Effector memory CD4-positive, alpha-beta T cell (primary cell): ENCODE measurements around the gene PEX16.
A peak's percentile ranks its signal among the peaks of the same experiment; 100 is the strongest.

Experiments used
- DNase-seq, 3 donors: peaks; one replicate each; pipeline ENCODE4 v3.0.0-alpha.2; 2020
- H3K27ac ChIP-seq: 2 replicates; pipeline ENCODE4 v1.7.0; 2013; ENCODE audit warnings: mild to moderate bottlenecking, low read length, moderate library complexity; ENCODE audit not compliant: insufficient read depth, poor library complexity, severe bottlenecking
- H3K27me3 ChIP-seq: replicated peaks from 2 replicates; pipeline ENCODE4 v1.7.0; 2013; ENCODE audit warnings: mild to moderate bottlenecking, low read length; ENCODE audit not compliant: insufficient read depth, control insufficient read depth, poor library complexity, severe bottlenecking
- H3K36me3 ChIP-seq: 2 replicates; pipeline ENCODE4 v1.7.0; 2013; ENCODE audit warnings: mild to moderate bottlenecking, low read length, moderate library complexity; ENCODE audit not compliant: control insufficient read depth, insufficient read depth
- H3K4me1 ChIP-seq: 2 replicates; pipeline ENCODE4 v1.7.0; 2013; ENCODE audit warnings: low read length, mild to moderate bottlenecking; ENCODE audit not compliant: control insufficient read depth, insufficient read depth, poor library complexity, severe bottlenecking
- H3K4me3 ChIP-seq: 2 replicates; pipeline ENCODE4 v1.7.0; 2013; ENCODE audit warnings: low read length, low read depth, mild to moderate bottlenecking; ENCODE audit not compliant: insufficient read depth, poor library complexity, severe bottlenecking
- H3K9me3 ChIP-seq: 2 replicates; pipeline ENCODE4 v1.7.0; 2013; ENCODE audit warnings: mild to moderate bottlenecking, low read length, moderate library complexity; ENCODE audit not compliant: control insufficient read depth

Gene PEX16

DNA sequence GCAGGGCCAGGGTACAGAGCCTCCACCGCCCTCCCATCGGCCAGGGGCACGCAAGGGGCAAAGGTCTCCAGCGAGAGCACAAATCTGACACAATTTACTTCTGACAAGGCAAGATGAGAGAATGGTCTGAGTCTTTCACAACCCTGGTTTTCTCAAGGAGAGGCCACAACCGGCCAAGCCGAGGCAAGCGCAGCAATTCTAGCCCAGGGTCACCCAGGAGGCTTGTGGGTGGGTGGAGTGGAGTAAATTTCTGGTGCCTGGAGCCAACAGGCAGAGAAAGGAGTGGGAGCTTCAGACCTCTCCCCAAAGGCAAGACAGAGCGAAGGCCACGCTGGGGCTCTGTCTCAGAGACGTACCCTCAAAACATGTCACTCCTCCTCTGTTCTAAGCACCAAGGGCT is 14.1 kb upstream of the PEX16 start:
- peaks cover 27% of the 10 kb centered on the region for H3K4me1 ChIP-seq
- peak overlapping the region; percentile 35 for H3K27ac ChIP-seq
- H3K27me3 ChIP-seq, result no peaks in the 10 kb centered on the region
- H3K36me3 ChIP-seq, result peaks cover 31% of the 10 kb centered on the region
- DNase-seq, result no peak
- no peak overlapping the region for H3K4me3 ChIP-seq
- H3K9me3 ChIP-seq, result no peaks in the 10 kb centered on the region

DNA sequence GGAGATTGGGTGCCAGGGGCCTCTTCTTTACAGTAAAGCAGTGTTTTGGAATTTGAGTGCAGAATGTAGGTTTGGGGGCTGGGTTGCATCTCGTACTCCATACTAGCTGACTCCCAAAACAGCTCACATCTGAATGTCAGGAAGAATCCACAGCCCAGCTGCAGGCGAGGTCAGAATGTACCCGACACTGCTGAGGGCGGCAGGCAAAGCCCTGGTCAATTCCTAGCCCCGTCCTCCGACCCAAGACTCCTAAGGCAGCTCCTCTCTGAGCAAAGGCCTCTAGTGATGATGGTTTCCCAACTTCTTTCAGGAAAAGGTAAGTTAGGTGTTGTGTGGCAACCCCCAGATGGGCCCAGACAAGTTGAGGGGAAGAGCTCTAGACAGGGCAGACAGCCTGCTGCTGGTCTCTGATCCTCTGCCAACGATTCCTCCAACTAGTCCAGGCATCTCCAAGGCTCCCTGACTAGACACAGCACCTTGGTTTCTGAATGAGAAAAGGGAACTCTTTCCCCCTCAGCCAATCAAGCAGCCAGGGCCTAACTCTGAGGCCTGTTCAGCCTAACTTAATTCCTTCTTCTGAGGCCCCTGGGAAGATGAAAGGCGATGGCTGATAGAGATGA is 13.4 kb upstream of the PEX16 start:
- Histone ChIP-seq H3K36me3 (peaks cover 26% of the 10 kb centered on the region), H3K27ac (peak overlapping the region; percentile 35), H3K27me3 (no peaks in the 10 kb centered on the region), H3K4me3 (no peak overlapping the region), H3K4me1 (peaks cover 27% of the 10 kb centered on the region), H3K9me3 (no peaks in the 10 kb centered on the region)
- no peak for DNase-seq

DNA sequence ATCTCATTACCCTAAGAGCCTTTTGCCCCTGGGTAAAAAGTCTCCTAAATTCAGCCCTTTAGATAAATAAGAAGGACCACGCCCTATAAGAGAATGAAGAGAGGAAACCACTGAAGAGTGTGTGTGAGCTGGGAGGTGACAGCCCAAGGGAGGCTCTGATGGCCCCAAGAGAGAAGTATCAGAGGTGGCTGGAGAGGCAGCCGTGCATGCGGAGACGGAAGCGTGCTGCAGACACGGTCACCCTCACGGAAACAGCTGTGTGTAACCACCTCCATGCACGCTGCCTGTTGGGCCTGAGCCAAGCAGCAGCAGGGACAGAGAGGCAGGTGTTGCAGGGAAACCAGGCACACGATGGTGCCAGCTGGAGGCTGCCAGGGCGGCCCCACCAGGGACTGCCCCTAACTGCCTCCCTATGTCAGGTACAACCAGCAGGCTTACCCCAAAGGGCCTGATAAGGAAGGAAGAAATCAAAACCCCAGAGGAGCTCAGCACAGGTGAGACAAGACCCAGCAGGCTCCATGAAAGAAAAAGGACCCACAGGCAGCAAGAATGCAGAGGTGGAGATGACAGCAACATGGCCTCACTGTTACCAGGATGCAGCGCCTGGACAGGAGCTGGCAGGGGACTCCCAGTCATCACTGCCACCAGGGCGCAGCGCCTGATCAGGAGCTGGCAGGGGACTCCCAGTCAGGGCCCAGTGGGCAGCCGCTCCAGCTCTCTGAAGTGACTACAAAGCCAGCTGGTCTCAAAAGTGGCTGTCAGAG is 12.5 kb upstream of the PEX16 start:
- Histone ChIP-seq H3K9me3 (no peaks in the 10 kb centered on the region), H3K36me3 (peaks cover 19% of the 10 kb centered on the region), H3K4me1 (peaks cover 27% of the 10 kb centered on the region), H3K27ac (peak overlapping the region; percentile 58), H3K4me3 (peak overlapping the region; percentile 39), H3K27me3 (no peaks in the 10 kb centered on the region)
- DNase-seq, result peak in 2 of 3 donors; percentile 12 to 13

DNA sequence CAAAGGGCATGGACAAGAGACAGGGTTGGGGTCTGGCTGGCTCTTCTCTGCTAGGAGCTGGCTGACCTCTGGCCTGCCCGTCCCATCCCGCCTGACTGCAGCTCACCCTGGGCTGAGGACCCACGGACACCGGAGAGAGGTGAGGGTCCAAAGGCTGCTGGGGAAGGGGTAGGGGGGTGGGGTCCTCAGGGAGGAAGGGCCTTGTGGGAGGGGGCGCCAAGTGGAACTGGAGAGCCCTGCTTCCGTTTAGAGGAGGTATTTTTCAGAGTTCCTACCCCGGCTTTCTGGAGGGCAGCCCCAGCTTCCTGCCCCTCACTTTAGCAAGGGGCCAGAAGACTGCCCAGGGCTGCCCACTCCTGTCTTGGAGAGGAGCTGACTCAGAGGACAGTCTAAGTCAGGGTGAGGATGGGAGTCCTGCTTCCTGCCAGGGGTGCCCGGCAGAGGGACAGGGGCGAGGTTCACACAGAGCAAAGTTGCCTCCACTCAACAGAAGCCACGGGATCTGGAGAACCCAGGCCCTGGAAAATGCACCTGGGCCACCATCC is 11.9 kb upstream of the PEX16 start:
- peaks cover 27% of the 10 kb centered on the region for H3K4me1 ChIP-seq
- no peak for DNase-seq

DNA sequence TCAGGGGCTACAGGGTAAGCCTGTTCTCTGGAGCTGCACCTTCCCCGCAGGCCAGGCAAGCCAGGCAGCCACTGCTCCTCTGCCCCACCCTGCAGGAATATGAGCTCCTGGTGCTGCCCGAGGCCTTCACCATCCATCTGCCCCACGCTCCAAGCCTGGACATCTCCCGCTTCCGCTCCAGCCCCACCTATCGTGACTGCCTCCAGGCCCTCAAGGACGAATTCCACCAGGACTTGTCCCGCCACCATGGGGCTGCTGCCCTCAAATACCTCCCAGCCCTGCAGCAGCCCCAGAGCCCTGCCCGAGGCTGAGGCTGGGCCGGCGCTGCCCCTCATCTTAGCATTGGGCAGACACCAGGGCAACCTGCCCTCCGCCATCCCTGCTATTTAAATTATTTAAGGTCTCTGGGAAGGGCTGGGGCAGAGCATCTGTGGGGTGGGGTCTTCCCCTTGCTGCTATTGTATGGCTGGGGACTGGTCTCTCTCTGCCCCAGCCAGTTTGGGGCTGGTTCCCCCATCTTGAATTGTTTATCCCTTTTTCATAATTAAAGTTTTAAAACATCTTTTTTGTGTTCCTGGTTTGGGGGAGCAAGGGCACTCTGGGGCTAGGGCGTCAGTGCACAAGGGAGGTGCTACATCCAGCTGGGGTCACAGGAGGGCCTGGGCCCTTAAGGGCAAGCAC is 11.0 kb upstream of the PEX16 start:
- H3K27ac ChIP-seq, result no peak overlapping the region
- DNase-seq, result no peak
- H3K4me3 ChIP-seq, result no peak overlapping the region
- peaks cover 4% of the 10 kb centered on the region for H3K36me3 ChIP-seq
- no peaks in the 10 kb centered on the region for H3K9me3 ChIP-seq
- peaks cover 27% of the 10 kb centered on the region for H3K4me1 ChIP-seq
- H3K27me3 ChIP-seq, result no peaks in the 10 kb centered on the region

More for the DNA sequence above, 11.9 kb upstream of the PEX16 start:
- Histone ChIP-seq H3K36me3 (peaks cover 13% of the 10 kb centered on the region), H3K27me3 (no peaks in the 10 kb centered on the region), H3K9me3 (no peaks in the 10 kb centered on the region), H3K27ac (peak overlapping the region; percentile 58), H3K4me3 (peak overlapping the region; percentile 39)

DNA sequence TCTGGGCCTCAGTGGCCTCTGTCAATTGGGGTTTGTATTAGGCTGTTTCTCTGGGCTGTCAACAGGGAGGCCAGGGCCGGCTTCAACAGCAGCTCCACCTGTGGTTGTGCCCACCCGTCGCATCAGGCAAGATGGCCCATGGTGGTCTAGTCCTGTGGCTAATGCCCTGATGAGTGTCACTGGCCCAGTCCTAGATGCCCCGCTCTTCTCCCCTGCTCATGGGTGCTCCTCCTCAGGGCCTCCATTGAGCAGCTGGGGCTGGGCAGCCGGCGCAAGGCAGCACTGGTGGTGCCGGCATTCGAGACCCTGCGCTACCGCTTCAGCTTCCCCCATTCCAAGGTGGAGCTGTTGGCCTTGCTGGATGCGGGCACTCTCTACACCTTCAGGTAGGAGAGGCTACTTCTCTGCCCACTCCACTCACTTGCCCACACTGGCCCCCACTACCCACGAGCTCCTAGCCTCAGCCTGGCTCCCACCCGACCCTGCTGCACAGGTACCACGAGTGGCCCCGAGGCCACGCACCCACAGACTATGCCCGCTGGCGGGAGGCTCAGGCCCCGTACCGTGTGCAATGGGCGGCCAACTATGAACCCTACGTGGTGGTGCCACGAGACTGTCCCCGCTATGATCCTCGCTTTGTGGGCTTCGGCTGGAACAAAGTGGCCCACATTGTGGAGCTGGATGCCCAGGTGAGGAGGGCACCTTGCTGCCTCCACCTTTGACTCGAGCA is 10.2 kb upstream of the PEX16 start:
- Histone ChIP-seq H3K27me3 (no peaks in the 10 kb centered on the region), H3K4me3 (no peak overlapping the region), H3K36me3 (no peaks in the 10 kb centered on the region), H3K9me3 (no peaks in the 10 kb centered on the region), H3K4me1 (peaks cover 27% of the 10 kb centered on the region), H3K27ac (no peak overlapping the region)
- DNase-seq, result no peak

DNA sequence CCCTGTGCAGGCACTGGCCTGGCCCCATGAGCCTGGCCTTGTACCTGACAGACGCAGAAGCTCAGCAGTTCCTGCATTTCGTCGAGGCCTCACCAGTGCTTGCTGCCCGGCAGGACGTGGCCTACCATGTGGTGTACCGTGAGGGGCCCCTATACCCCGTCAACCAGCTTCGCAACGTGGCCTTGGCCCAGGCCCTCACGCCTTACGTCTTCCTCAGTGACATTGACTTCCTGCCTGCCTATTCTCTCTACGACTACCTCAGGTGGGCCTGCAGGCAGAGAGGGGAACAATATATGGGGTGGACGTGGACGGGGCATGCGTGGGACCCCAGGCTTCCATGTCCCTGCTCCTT is 9.6 kb upstream of the PEX16 start:
- Histone ChIP-seq H3K4me3 (no peak overlapping the region), H3K36me3 (no peaks in the 10 kb centered on the region), H3K27ac (no peak overlapping the region), H3K4me1 (peaks cover 29% of the 10 kb centered on the region), H3K27me3 (no peaks in the 10 kb centered on the region), H3K9me3 (no peaks in the 10 kb centered on the region)
- DNase-seq, result no peak

DNA sequence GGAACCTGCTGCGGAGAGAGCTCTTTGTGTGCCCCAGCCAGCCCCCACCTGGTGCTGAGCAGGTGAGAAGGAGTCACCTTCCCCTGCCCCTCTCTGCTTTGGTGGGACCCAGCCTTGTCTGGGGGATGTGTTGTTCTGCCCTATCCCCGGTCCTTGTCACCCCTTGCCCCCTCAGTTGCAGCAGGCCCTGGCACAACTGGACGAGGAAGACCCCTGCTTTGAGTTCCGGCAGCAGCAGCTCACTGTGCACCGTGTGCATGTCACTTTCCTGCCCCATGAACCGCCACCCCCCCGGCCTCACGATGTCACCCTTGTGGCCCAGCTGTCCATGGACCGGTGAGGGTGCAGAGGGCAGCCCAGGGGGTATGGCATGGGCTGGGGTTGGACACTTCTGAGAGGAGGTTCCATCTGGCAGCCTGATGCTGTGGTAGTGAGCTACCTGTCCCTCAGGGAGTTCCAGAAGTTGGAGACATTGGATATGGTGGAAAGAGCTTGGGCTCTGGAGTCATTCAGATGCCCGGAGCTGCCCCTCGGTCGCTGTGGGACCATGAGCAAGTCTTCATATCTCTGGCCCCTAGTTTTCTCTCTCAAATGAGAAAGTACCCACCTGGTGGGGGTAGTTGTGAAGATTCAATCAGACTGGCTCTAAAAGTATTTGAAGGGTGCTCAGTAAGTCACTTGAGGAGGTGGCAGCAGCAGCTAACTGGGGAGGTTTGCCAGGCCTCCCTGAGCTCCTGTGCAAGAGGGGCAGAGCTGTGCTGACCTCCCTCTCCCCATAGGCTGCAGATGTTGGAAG is 9.1 kb upstream of the PEX16 start:
- H3K27ac ChIP-seq, result peak overlapping the region; percentile 4
- peaks cover 34% of the 10 kb centered on the region for H3K4me1 ChIP-seq
- H3K9me3 ChIP-seq, result no peaks in the 10 kb centered on the region
- H3K36me3 ChIP-seq, result no peaks in the 10 kb centered on the region
- DNase-seq, result no peak
- H3K27me3 ChIP-seq, result no peaks in the 10 kb centered on the region
- H3K4me3 ChIP-seq, result no peak overlapping the region

DNA sequence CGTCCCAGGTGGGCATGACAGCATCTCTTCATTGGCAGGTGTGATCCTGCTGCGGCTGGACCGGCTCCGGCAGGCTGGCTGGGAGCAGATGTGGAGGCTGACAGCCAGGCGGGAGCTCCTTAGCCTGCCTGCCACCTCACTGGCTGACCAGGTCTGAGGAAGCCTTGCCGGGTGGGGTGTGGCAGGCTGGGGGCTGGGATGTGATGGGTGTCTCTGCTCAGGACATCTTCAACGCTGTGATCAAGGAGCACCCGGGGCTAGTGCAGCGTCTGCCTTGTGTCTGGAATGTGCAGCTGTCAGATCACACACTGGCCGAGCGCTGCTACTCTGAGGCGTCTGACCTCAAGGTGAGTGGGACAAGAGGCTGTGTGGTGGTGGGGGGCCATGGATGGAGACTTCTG is 8.3 kb upstream of the PEX16 start:
- Histone ChIP-seq H3K27ac (no peak overlapping the region), H3K4me1 (peaks cover 27% of the 10 kb centered on the region), H3K27me3 (no peaks in the 10 kb centered on the region), H3K36me3 (no peaks in the 10 kb centered on the region), H3K4me3 (no peak overlapping the region), H3K9me3 (no peaks in the 10 kb centered on the region)
- DNase-seq, result no peak
